ENCODE data around the gene HMGXB4. TPM values are rescaled to one million over a fixed set of nuclear protein-coding genes. Genes with fewer than 3 reads are reported as not detected.

The HMGXB4 gene
- total and polyA plus RNA-seq, 2 experiments from 2014 or later: 34.7 to 64.9 TPM

DNA sequence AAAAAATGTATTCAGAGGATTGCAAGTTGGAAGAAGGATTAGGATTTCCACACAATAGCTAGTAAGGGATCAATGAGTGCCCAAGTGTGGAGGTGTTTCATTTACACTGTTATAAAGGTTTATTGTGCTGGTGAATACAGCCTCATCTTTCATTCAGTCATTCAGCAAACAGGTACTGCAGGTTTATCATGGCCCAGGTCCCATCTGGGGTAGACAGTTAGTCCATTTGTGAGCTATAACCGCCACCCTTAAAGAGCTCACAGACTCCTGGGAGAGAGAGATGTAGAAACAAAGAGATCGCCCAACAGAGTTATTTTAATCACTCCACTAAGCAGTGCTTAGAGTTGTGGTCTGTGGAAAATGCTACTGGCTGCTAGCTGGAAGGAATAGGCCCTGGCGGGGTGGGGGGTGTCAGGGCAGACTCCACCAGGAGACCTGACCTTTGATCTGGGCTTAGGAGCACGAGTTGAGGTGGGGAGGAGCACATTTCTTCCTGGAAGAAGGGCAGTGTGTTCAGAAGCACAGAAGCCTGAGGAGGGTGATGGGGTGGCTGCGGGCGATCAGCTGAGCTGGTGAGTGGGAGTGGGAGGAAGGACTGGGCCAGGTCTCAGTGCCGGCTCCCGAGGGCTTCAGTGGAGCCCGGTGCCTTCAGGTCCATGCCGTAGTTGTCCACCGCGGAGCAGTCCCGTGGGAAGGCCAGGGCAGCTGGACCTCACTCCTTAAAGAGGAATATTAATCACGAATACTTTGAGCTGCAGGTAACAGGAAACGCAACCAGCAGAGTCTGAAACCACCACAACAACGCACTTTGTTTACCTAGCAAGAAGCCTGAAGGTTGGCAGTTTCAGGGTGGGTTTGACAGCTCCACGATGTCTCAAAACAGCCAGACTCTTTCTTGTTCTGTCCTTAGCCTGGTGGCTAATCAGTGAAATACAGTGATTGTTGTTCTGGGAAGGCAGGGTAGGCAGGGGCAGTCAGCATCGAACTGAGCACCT, 53.6 kb downstream of the HMGXB4 start (continued):
- TF ChIP-seq STAT1 (IDR thresholded peaks at IDR 0.05; ENCODE audit: unreplicated experiment): no peak
- TF ChIP-seq, protein P1, sequence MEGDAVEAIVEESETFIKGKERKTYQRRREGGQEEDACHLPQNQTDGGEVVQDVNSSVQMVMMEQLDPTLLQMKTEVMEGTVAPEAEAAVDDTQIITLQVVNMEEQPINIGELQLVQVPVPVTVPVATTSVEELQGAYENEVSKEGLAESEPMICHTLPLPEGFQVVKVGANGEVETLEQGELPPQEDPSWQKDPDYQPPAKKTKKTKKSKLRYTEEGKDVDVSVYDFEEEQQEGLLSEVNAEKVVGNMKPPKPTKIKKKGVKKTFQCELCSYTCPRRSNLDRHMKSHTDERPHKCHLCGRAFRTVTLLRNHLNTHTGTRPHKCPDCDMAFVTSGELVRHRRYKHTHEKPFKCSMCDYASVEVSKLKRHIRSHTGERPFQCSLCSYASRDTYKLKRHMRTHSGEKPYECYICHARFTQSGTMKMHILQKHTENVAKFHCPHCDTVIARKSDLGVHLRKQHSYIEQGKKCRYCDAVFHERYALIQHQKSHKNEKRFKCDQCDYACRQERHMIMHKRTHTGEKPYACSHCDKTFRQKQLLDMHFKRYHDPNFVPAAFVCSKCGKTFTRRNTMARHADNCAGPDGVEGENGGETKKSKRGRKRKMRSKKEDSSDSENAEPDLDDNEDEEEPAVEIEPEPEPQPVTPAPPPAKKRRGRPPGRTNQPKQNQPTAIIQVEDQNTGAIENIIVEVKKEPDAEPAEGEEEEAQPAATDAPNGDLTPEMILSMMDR (conservative IDR thresholded peaks at IDR 0.05; ENCODE audit: low read depth in 2 of 2): no peak

DNA sequence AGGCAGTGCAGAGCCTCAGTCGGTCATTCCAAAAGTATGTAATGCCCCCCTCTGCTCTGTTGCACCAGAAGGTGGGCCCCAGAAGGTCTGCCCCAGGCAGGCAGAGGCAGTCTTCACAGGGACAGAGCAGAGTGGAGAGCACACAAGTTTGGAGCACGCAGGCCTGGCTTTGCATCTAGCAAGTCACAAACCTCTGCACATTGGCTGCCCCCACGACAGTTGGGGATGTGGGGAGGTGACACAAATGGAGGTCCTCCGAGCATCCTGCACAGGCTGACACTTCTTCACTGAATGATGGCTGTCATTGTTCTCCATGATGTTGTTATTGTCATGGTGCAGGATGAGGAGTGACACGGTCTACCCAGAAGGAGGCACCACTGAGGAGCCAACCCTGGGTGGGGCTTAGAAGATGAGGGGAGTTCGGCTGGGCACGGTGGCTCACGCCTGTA, 54.3 kb downstream of the HMGXB4 start:
- Histone ChIP-seq H2AFZ (no peak overlapping the region), H3K4me1 (ENCODE audit: insufficient read depth) (peaks cover 8% of the 10 kb centered on the region), H4K20me1 (replicated peaks; ENCODE audit: insufficient read depth) (no peaks in the 10 kb centered on the region; the same call in none of the 2 replicates), H3K9me2 (ENCODE audit: insufficient read depth) (no peaks in the 10 kb centered on the region), H3K27ac (ENCODE audit: low read depth) (no peak overlapping the region), H3K36me3 (ENCODE audit: insufficient read depth) (no peaks in the 10 kb centered on the region), H3K79me2 (replicated peaks; ENCODE audit: insufficient read depth) (peaks cover 3% of the 10 kb centered on the region; the same call in 1 of the 2 replicates), H3K27me3 (ENCODE audit: insufficient read depth) (no peaks in the 10 kb centered on the region), H3K4me2 (no peak overlapping the region), H3K4me3 (no peak overlapping the region), H3F3A (replicated peaks; ENCODE audit: low read depth) (0 out of 2 replicates have a peak, but pooled peaks cover 2% of the 10 kb centered on the region)
- Mint-ChIP-seq H3K27ac (no peak overlapping the region), H3K36me3 (ENCODE audit: low read depth) (no peaks in the 10 kb centered on the region; the same call in 2 of the 3 replicates), H3K27me3 (ENCODE audit: insufficient read depth, low read depth, poor library complexity) (peaks cover 7% of the 10 kb centered on the region), H3K4me1 (peaks cover 34% of the 10 kb centered on the region), H3K9me3 (no peaks in the 10 kb centered on the region; the same call in 2 of the 3 replicates), H3K4me3 (no peak overlapping the region)
- ATAC-seq: 0 out of 3 replicates have a peak, but pooled peaks have one; percentile 11
- TF ChIP-seq NANOG (IDR thresholded peaks at IDR 0.05; ENCODE audit: borderline replicate concordance): no peak
- TF ChIP-seq, protein P1 (conservative IDR thresholded peaks at IDR 0.05; ENCODE audit: low read depth in 2 of 2): peak in 1 of 2 experiments; percentile 23; a peak in 1 of 4 replicates
- peak; percentile 20 for DNase-seq (ENCODE audit: low spot score)

DNA sequence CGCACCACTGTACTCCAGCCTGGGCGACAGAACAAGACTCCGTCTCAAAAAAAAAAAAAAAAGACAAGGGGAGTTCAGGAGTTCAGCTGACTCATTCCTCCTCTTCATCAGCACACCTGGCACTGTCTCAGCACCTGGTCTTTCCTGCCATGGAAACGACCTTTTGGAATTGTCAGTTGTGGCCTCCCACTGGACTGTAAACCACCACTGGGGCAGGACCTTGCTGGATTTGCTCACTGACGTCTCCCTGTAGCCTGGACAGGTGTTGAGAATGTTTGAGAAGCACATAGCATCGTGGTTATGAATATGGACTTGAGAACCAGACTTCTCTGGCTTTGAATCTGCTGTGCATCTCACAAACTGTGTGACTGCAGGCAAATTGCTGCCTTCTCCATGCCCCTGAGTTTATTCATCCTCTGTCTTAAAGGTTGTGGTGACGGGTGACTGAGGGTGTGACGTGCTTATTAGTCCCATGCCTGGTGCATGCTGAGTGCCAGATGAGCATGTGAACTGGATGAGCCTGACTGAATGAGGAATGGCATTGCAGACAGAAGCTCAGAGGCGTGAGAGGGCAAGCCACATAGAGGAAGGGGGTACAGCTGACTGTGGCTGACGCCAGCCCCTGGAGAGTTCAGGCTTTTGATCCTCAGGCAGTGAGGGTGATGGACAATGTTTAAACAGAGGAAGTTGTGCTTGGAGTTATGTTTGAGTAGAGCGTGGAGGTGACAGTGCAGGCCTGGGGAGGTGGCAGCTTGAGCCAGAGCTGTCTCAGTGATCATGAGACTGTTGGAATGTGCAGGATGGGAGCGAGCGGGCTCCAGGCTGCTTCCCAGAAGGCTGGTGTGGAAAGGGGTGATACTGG, 55.1 kb downstream of the HMGXB4 start:
- Histone ChIP-seq H3K4me1 (ENCODE audit: insufficient read depth) (peaks cover 4% of the 10 kb centered on the region; the same call in 1 of the 2 replicates), H4K20me1 (replicated peaks; ENCODE audit: insufficient read depth) (no peaks in the 10 kb centered on the region; the same call in none of the 2 replicates), H2AFZ (no peak overlapping the region), H3K79me2 (replicated peaks; ENCODE audit: insufficient read depth) (peaks cover 3% of the 10 kb centered on the region; the same call in 1 of the 2 replicates), H3K9me2 (ENCODE audit: insufficient read depth) (no peaks in the 10 kb centered on the region), H3F3A (replicated peaks; ENCODE audit: low read depth) (0 out of 2 replicates have a peak, but pooled peaks cover under 1% of the 10 kb centered on the region), H3K36me3 (ENCODE audit: insufficient read depth) (no peaks in the 10 kb centered on the region), H3K4me2 (no peak overlapping the region), H3K27ac (ENCODE audit: low read depth) (no peak overlapping the region), H3K4me3 (no peak overlapping the region), H3K27me3 (ENCODE audit: insufficient read depth) (no peaks in the 10 kb centered on the region)
- TF ChIP-seq CREB1 (CRISPR knock-in tag; IDR thresholded peaks at IDR 0.05; ENCODE audit: low read depth) (no peak), STAT1 (IDR thresholded peaks at IDR 0.05; ENCODE audit: unreplicated experiment) (no peak), EZH2 (IDR thresholded peaks at IDR 0.05; ENCODE audit: low read depth, unreplicated experiment) (no peak), POLR2AphosphoS5 (IDR thresholded peaks at IDR 0.05; ENCODE audit: low read depth) (no peak), ZNF331 (CRISPR knock-in tag; IDR thresholded peaks at IDR 0.05; ENCODE audit: low read depth) (no peak), NANOG (IDR thresholded peaks at IDR 0.05; ENCODE audit: borderline replicate concordance) (no peak)
- TF ChIP-seq, protein P1 (conservative IDR thresholded peaks at IDR 0.05; ENCODE audit: low read depth in 2 of 2): no peak
- Mint-ChIP-seq H3K27ac (peak overlapping the region; percentile 29), H3K27me3 (ENCODE audit: insufficient read depth, low read depth, poor library complexity) (peaks cover 7% of the 10 kb centered on the region), H3K36me3 (ENCODE audit: low read depth) (no peaks in the 10 kb centered on the region; the same call in 2 of the 3 replicates), H3K9me3 (no peaks in the 10 kb centered on the region; the same call in 2 of the 3 replicates), H3K4me3 (no peak overlapping the region; the same call in 2 of the 3 replicates), H3K4me1 (peaks cover 27% of the 10 kb centered on the region)
- DNase-seq (ENCODE audit: low spot score) (no peak), ATAC-seq (no peak)
